Keratinocyte (primary cell): ENCODE measurements around the gene GALNT9.

Experiments
- CTCF ChIP-seq, 3 experiments: IDR thresholded peaks in 1 of 3; conservative IDR thresholded peaks in 1 of 3; optimal IDR thresholded peaks in 1 of 3; 2 replicates in 2 of 3; 3 replicates in 1 of 3; pipeline versions ENCODE3 to v1.5.1; 2011; ENCODE audit warnings: low read length in 3 of 3, mild to moderate bottlenecking in 3 of 3, moderate library complexity in 2 of 3, control low read depth in 1 of 3, inconsistent platforms in 1 of 3; ENCODE audit not compliant: insufficient read depth in 2 of 3; ENCODE audit errors: extremely low read depth in 1 of 3
- EZH2 ChIP-seq: IDR thresholded peaks from one replicate; pipeline ENCODE4 v1.6.1; 2012; ENCODE audit warnings: inconsistent platforms, mild to moderate bottlenecking, low read length, moderate library complexity

- TF ChIP-seq CTCF (optimal IDR thresholded peaks at IDR 0.05 in 1 of 3, IDR thresholded peaks at IDR 0.05 in 1 of 3, conservative IDR thresholded peaks at IDR 0.05 in 1 of 3; ENCODE audit: extremely low read depth in 1 of 3, insufficient read depth in 2 of 3, low read length in 3 of 3) (no peak), EZH2 (no peak)
Measured at GRCh38 chr12:132188916-132189325, 140.5 kb downstream of the GALNT9 start.
